Chondrocyte (in vitro differentiated cells): Measurements from ENCODE around the gene SPRR4. TPM values are rescaled to one million over a fixed set of nuclear protein-coding genes. Genes with fewer than 3 reads are reported as not detected.

Source experiments
- DNase-seq: peaks from one replicate; pipeline ENCODE4 v3.0.0; 2021; ENCODE audit warnings: mixed read lengths, low spot score
- H3K27ac Mint-ChIP-seq: one replicate; pipeline ENCODE4 v1.8.0; 2021; ENCODE audit warnings: mild to moderate bottlenecking, moderate library complexity, mixed read lengths; ENCODE audit not compliant: unreplicated experiment
- H3K27me3 Mint-ChIP-seq: 2 replicates; pipeline ENCODE4 v1.8.0; 2021; ENCODE audit warnings: low read depth, mixed read lengths
- H3K36me3 Mint-ChIP-seq: 2 replicates; pipeline ENCODE4 v1.8.0; 2021; ENCODE audit warnings: low read depth, mixed read lengths
- H3K4me1 Mint-ChIP-seq: 2 replicates; pipeline ENCODE4 v1.8.0; 2021; ENCODE audit warnings: low read depth, mild to moderate bottlenecking, mixed read lengths
- H3K4me3 Mint-ChIP-seq: one replicate; pipeline ENCODE4 v1.8.0; 2021; ENCODE audit warnings: mild to moderate bottlenecking, moderate library complexity, mixed read lengths; ENCODE audit not compliant: unreplicated experiment
- H3K9me3 Mint-ChIP-seq: 2 replicates; pipeline ENCODE4 v1.8.0; 2021; ENCODE audit warnings: low read depth, mixed read lengths
- total RNA-seq: library from RNA; stranded (reverse); gene quantifications from 3 replicates; pipeline ENCODE4 v1.2.1, GENCODE V29; 2021
- TF ChIP-seq, protein P1 (sequence below): fragments of 200-600 bp; sonication (generic); IDR thresholded peaks from 2 replicates; pipeline ENCODE4 v1.5.0; 2021; ENCODE audit warnings: antibody characterized with exemption, mild to moderate bottlenecking, moderate library complexity

Gene SPRR4
- total RNA-seq, 1 donor from 2014 or later: not detected

- H3K27ac Mint-ChIP-seq: no peak overlapping the region
Observed at GRCh38 chr1:152995842-152996241, 25.4 kb downstream of the SPRR4 start.

DNA sequence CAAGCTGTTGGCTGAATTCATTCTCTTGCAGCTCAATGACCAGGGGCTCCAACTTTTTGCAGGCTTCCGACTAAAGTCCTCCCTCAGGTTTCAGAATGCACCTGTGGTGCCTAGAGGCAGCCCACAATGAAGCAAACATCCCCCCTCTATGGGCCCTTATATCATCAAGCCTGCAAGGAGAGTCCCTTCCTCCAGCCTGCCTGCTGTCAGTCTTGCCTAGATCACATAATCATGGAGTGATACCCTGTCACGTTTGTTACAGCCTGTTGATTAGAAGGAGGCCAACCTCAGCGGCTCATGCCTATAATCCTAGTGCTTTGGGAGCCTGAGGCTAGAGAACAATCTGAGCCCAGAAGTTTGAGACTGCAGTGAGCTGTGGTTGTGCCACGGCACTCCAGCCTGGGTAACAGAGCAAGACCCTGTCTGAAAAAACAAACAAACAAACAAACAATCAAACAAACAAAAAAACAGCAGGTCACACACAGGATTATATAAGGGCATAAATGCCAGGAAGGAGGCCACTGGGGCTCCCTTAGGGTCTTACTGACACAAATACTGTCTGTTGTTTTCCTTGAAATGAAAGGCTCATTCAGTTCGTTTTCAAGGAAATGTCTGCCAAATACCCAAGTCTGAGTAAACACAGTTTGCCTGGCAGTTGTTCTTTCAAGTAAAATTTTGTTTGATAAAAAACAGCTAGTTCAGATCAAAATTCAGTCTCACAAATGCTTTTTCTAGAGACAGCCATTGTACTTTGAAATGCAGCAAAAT, 26.4 kb downstream of the SPRR4 start:
- H3K9me3 Mint-ChIP-seq: peaks cover 15% of the 10 kb centered on the region
- no peak overlapping the region for H3K27ac Mint-ChIP-seq
- TF ChIP-seq, protein P1, sequence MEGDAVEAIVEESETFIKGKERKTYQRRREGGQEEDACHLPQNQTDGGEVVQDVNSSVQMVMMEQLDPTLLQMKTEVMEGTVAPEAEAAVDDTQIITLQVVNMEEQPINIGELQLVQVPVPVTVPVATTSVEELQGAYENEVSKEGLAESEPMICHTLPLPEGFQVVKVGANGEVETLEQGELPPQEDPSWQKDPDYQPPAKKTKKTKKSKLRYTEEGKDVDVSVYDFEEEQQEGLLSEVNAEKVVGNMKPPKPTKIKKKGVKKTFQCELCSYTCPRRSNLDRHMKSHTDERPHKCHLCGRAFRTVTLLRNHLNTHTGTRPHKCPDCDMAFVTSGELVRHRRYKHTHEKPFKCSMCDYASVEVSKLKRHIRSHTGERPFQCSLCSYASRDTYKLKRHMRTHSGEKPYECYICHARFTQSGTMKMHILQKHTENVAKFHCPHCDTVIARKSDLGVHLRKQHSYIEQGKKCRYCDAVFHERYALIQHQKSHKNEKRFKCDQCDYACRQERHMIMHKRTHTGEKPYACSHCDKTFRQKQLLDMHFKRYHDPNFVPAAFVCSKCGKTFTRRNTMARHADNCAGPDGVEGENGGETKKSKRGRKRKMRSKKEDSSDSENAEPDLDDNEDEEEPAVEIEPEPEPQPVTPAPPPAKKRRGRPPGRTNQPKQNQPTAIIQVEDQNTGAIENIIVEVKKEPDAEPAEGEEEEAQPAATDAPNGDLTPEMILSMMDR: no peak
- no peak overlapping the region for H3K4me3 Mint-ChIP-seq
- H3K4me1 Mint-ChIP-seq: no peaks in the 10 kb centered on the region
- no peaks in the 10 kb centered on the region for H3K36me3 Mint-ChIP-seq
- no peaks in the 10 kb centered on the region for H3K27me3 Mint-ChIP-seq
- DNase-seq: no peak

More at GRCh38 chr1:152995842-152996241, 25.4 kb downstream of the SPRR4 start:
- no peak for DNase-seq
- Mint-ChIP-seq H3K9me3 (peaks cover 15% of the 10 kb centered on the region), H3K27me3 (no peaks in the 10 kb centered on the region), H3K36me3 (no peaks in the 10 kb centered on the region), H3K4me1 (no peaks in the 10 kb centered on the region), H3K4me3 (no peak overlapping the region)
- TF ChIP-seq, protein P1: no peak

DNA sequence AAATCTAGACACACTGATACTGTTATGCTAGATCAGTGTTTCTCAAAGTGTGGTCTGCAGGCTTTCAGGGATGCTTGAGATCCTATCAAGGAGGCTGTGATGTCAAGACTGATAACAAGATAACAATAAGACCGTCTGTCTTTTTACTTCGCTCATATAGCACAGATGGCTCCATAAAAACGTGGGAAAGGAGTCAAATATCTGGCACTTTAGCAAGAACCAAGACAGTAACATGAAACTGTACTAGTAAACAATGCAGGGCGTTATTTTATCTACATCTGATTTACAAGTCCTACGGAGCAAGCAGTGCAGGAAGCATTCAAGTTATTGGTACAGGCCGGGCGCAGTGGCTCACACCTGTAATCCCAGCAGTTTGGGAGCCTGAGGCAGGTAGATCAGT, 27.5 kb downstream of the SPRR4 start:
- Mint-ChIP-seq H3K4me1 (no peaks in the 10 kb centered on the region), H3K27me3 (no peaks in the 10 kb centered on the region), H3K9me3 (peaks cover 19% of the 10 kb centered on the region), H3K36me3 (no peaks in the 10 kb centered on the region), H3K4me3 (no peak overlapping the region), H3K27ac (no peak overlapping the region)
- DNase-seq: no peak
- TF ChIP-seq, protein P1: no peak

DNA sequence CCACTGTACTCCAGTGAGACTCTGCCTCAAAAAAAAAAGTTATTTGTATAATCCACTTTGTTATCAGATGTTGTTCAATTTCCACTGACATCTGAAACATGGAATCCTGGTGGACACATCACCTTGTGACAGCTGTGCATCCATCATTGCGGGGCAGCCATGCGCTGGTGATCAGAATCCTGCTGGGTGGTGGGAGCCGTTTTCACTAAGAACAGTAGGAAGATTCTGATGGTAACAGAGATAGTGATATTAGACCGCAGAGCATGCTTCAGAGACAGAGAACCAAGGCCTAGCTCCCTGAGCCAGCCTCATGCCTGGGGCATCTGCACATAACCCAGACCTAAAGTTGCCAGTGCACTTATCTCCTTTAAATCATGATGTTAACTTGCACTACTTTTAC, 28.0 kb downstream of the SPRR4 start:
- no peak for DNase-seq
- Mint-ChIP-seq H3K4me1 (no peaks in the 10 kb centered on the region), H3K27ac (no peak overlapping the region), H3K36me3 (no peaks in the 10 kb centered on the region), H3K9me3 (peaks cover 20% of the 10 kb centered on the region), H3K27me3 (no peaks in the 10 kb centered on the region), H3K4me3 (no peak overlapping the region)
- TF ChIP-seq, protein P1: no peak

DNA sequence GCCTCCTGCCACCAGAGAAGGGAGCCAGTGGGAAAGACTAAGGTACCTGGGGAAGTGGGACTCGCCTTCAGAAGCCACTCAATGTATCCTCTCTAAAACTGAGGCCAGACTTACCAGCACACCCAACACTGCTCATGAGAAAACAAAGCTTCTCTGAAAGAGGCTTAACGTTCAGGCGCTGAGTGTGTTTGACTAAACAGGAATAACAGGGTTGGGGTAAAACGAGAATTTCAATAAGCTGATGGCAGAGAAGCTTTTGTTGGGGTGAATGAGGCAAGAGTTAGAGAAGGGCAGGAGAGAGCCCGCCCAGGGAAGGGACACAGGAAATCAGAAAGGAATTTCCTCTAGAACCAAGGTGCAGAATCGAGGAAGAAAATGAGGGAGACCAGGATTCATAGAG, 29.4 kb downstream of the SPRR4 start:
- no peak overlapping the region for H3K4me3 Mint-ChIP-seq
- TF ChIP-seq, protein P1: no peak
- no peak overlapping the region for H3K27ac Mint-ChIP-seq

More for the DNA sequence above, 29.4 kb downstream of the SPRR4 start:
- no peaks in the 10 kb centered on the region for H3K27me3 Mint-ChIP-seq
- H3K9me3 Mint-ChIP-seq: peaks cover 17% of the 10 kb centered on the region
- H3K4me1 Mint-ChIP-seq: no peaks in the 10 kb centered on the region
- no peaks in the 10 kb centered on the region for H3K36me3 Mint-ChIP-seq
- DNase-seq: no peak
